Fibroblast of lung (primary cell): ENCODE data around the gene MAML2. TPM values are rescaled to one million over a fixed set of nuclear protein-coding genes. Genes with fewer than 3 reads are reported as not detected.

ENCODE experiments used
- DNase-seq, 2 donors: peaks; one replicate each; pipeline versions ENCODE4 v3.0.0 to v3.0.0-alpha.2; 2010; ENCODE audit warnings: low read depth in 2 of 2
- H2AFZ ChIP-seq: 2 replicates; pipeline ENCODE4 v1.5.1; 2012; ENCODE audit warnings: low read length, control low read depth, inconsistent platforms
- H3K27ac ChIP-seq: 2 replicates; pipeline ENCODE4 v1.5.1; 2011; ENCODE audit warnings: low read length, control low read depth; ENCODE audit not compliant: insufficient read depth
- H3K27me3 ChIP-seq: 2 replicates; pipeline ENCODE4 v1.5.1; 2011; ENCODE audit warnings: mild to moderate bottlenecking, low read length; ENCODE audit not compliant: control insufficient read depth, insufficient read depth
- H3K36me3 ChIP-seq: 2 replicates; pipeline ENCODE4 v1.5.1; 2011; ENCODE audit warnings: low read length; ENCODE audit not compliant: control insufficient read depth, insufficient read depth
- H3K4me1 ChIP-seq: 2 replicates; pipeline ENCODE4 v1.5.1; 2011; ENCODE audit warnings: low read length; ENCODE audit not compliant: control insufficient read depth, insufficient read depth; ENCODE audit errors: extremely low read depth
- H3K4me2 ChIP-seq: 2 replicates; pipeline ENCODE4 v1.5.1; 2011; ENCODE audit warnings: low read length, control low read depth; ENCODE audit not compliant: insufficient read depth; ENCODE audit errors: extremely low read depth
- H3K4me3 ChIP-seq, 4 experiments: fragments of 200-600 bp in 1 of 4; sonication (generic) in 1 of 4; replicated peaks in 1 of 4; 2 replicates each; pipeline ENCODE4 v1.5.1; 2011 to 2016; ENCODE audit warnings: low read length in 4 of 4, low read depth in 3 of 4, mild to moderate bottlenecking in 3 of 4, control low read depth in 2 of 4, inconsistent platforms in 1 of 4, mixed read lengths in 1 of 4; ENCODE audit not compliant: insufficient read depth in 1 of 4; ENCODE audit errors: control extremely low read depth in 1 of 4
- H3K79me2 ChIP-seq: 2 replicates; pipeline ENCODE4 v1.5.1; 2012; ENCODE audit warnings: mild to moderate bottlenecking, low read length, inconsistent platforms; ENCODE audit not compliant: control insufficient read depth, insufficient read depth
- H3K9ac ChIP-seq: 2 replicates; pipeline ENCODE4 v1.5.1; 2011; ENCODE audit warnings: mild to moderate bottlenecking, low read length, control low read depth; ENCODE audit not compliant: insufficient read depth
- H3K9me3 ChIP-seq: 2 replicates; pipeline ENCODE4 v1.5.1; 2012; ENCODE audit warnings: low read depth, low read length; ENCODE audit not compliant: control insufficient read depth, insufficient read depth
- H4K20me1 ChIP-seq: 2 replicates; pipeline ENCODE4 v1.5.1; 2011; ENCODE audit warnings: low read length; ENCODE audit not compliant: control insufficient read depth, insufficient read depth; ENCODE audit errors: extremely low read depth
- CTCF ChIP-seq, 2 donors: IDR thresholded peaks in 1 of 2; conservative IDR thresholded peaks in 1 of 2; 1 replicate in 1 of 2; 2 replicates in 1 of 2; pipeline ENCODE4 v1.5.1; 2011 to 2012; ENCODE audit warnings: low read length in 2 of 2, control low read depth in 1 of 2, inconsistent platforms in 1 of 2, low read depth in 1 of 2, mild to moderate bottlenecking in 1 of 2
- EZH2 ChIP-seq: IDR thresholded peaks from 2 replicates; pipeline ENCODE4 v1.5.1; 2012; ENCODE audit warnings: low read length, control low read depth, mild to moderate bottlenecking; ENCODE audit errors: missing control alignments
- polyA plus RNA-seq, 2 donors: library from polyadenylated mRNA; depleted of rRNA in 1 of 2; stranded (reverse) in 1 of 2; unstranded in 1 of 2; fragments of >200 nt; gene quantifications; 2 replicates each; pipeline ENCODE4 v1.2.1, GENCODE V29; 2011 to 2012; ENCODE audit warnings: missing spikeins in 1 of 2
- total RNA-seq: library from RNA; depleted of rRNA; stranded (reverse); fragments of >200 nt; gene quantifications from 2 replicates; pipeline ENCODE4 v1.2.1, GENCODE V29; 2014

MAML2 gene
- total and polyA plus RNA-seq, 2 donors (not counting 1 experiment from before 2014, with no cell fraction given) = 13.0 to 19.0 TPM

- no peak overlapping the region for H3K4me2 ChIP-seq
- H2AFZ ChIP-seq = no peak overlapping the region
- no peaks in the 10 kb centered on the region for H3K9me3 ChIP-seq
- no peak overlapping the region for H3K27ac ChIP-seq
- no peaks in the 10 kb centered on the region for H3K4me1 ChIP-seq
- DNase-seq = no peak
- H3K9ac ChIP-seq = no peak overlapping the region
- TF ChIP-seq CTCF (conservative IDR thresholded peaks at IDR 0.05 in 1 of 2, IDR thresholded peaks at IDR 0.05 in 1 of 2; ENCODE audit: low read depth in 1 of 2, low read length in 2 of 2) (no peak), EZH2 (no peak)
- H3K27me3 ChIP-seq = no peaks in the 10 kb centered on the region
- no peak overlapping the region for H3K4me3 ChIP-seq
- no peaks in the 10 kb centered on the region for H3K36me3 ChIP-seq
- H3K79me2 ChIP-seq = no peaks in the 10 kb centered on the region
- no peaks in the 10 kb centered on the region for H4K20me1 ChIP-seq
These were observed 272.5 kb downstream of the MAML2 start for GRCh38 chr11:96070453-96070852.

GRCh38 chr11:96067160-96067559 is 275.8 kb downstream of the MAML2 start:
- no peak overlapping the region for H3K4me2 ChIP-seq
- H3K4me3 ChIP-seq = no peak overlapping the region
- no peaks in the 10 kb centered on the region for H4K20me1 ChIP-seq
- H3K27me3 ChIP-seq = no peaks in the 10 kb centered on the region
- peaks cover 2% of the 10 kb centered on the region for H3K4me1 ChIP-seq
- no peaks in the 10 kb centered on the region for H3K9me3 ChIP-seq
- TF ChIP-seq CTCF (conservative IDR thresholded peaks at IDR 0.05 in 1 of 2, IDR thresholded peaks at IDR 0.05 in 1 of 2; ENCODE audit: low read depth in 1 of 2, low read length in 2 of 2) (no peak), EZH2 (no peak)
- no peaks in the 10 kb centered on the region for H3K79me2 ChIP-seq
- H3K36me3 ChIP-seq = no peaks in the 10 kb centered on the region
- H3K9ac ChIP-seq = no peak overlapping the region
- no peak for DNase-seq
- H3K27ac ChIP-seq = no peak overlapping the region
- no peak overlapping the region for H2AFZ ChIP-seq

GRCh38 chr11:96065379-96065778 is 277.6 kb downstream of the MAML2 start:
- Histone ChIP-seq H3K4me1 (peaks cover 2% of the 10 kb centered on the region), H3K4me2 (no peak overlapping the region), H3K36me3 (no peaks in the 10 kb centered on the region), H3K27ac (no peak overlapping the region), H3K9me3 (no peaks in the 10 kb centered on the region), H3K9ac (no peak overlapping the region), H3K4me3 (no peak overlapping the region), H3K79me2 (no peaks in the 10 kb centered on the region), H2AFZ (no peak overlapping the region), H3K27me3 (no peaks in the 10 kb centered on the region), H4K20me1 (no peaks in the 10 kb centered on the region)
- no peak for TF ChIP-seq EZH2
- no peak for TF ChIP-seq CTCF (conservative IDR thresholded peaks at IDR 0.05 in 1 of 2, IDR thresholded peaks at IDR 0.05 in 1 of 2; ENCODE audit: low read depth in 1 of 2, low read length in 2 of 2)
- DNase-seq = peak in 1 of 2 donors; percentile 29
